Tongue (tissue), 2 donors: Measurements from ENCODE around the gene RYR3. TPM values are rescaled to one million over a fixed set of nuclear protein-coding genes. Genes with fewer than 3 reads are reported as not detected.

ENCODE experiments used
- DNase-seq: peaks from one replicate; pipeline ENCODE4 v3.0.0-alpha.2; 2015
- total RNA-seq: library from RNA; depleted of rRNA; stranded (reverse); fragments of >200 nt; gene quantifications from one replicate; pipeline ENCODE4 v1.2.3, GENCODE V29; 2014

Gene RYR3
- 98.0 TPM for total RNA-seq

GRCh38 chr15:33310481-33311311, at the start of gene RYR3:
Gene RYR3 (plus strand): TSS chr15:33310967. CDS start chr15:33311046, 79 bp downstream.
- peak; percentile 88 for DNase-seq

GRCh38 chr15:33262306-33262705, 48.5 kb upstream of the RYR3 start:
- DNase-seq: no peak

GRCh38 chr15:33277689-33278088, 33.1 kb upstream of the RYR3 start:
- DNase-seq: no peak

- no peak for DNase-seq
Observed at GRCh38 chr15:33278816-33279612, 31.8 kb upstream of the RYR3 start.

GRCh38 chr15:33279613-33280205, 31.1 kb upstream of the RYR3 start:
- DNase-seq: no peak

GRCh38 chr15:33282226-33283020, 28.3 kb upstream of the RYR3 start:
- no peak for DNase-seq

- DNase-seq: no peak
Observed at GRCh38 chr15:33283576-33283975, 27.2 kb upstream of the RYR3 start.

- DNase-seq: no peak
Observed at GRCh38 chr15:33284336-33284735, 26.4 kb upstream of the RYR3 start.

GRCh38 chr15:33292717-33293307, 18.0 kb upstream of the RYR3 start:
- DNase-seq: peak; percentile 87

GRCh38 chr15:33293713-33294334, 16.9 kb upstream of the RYR3 start:
- no peak for DNase-seq

- no peak for DNase-seq
Observed at GRCh38 chr15:33296050-33296449, 14.7 kb upstream of the RYR3 start.

GRCh38 chr15:33296856-33297255, 13.9 kb upstream of the RYR3 start:
- no peak for DNase-seq

- DNase-seq: no peak
Observed at GRCh38 chr15:33298631-33299030, 12.1 kb upstream of the RYR3 start.

GRCh38 chr15:33304924-33305323, 5.8 kb upstream of the RYR3 start:
- no peak for DNase-seq

- peak; percentile 86 for DNase-seq
Observed at GRCh38 chr15:33309602-33310276, 1.0 kb upstream of the RYR3 start.

- DNase-seq: peak; percentile 41
Observed at GRCh38 chr15:33311312-33311971, 675 bp downstream of the RYR3 start.

- DNase-seq: no peak
Observed at GRCh38 chr15:33313491-33313890, 2.7 kb downstream of the RYR3 start.

GRCh38 chr15:33314069-33314468, 3.3 kb downstream of the RYR3 start:
- DNase-seq: peak; percentile 24

GRCh38 chr15:33315044-33315443, 4.3 kb downstream of the RYR3 start:
- no peak for DNase-seq

GRCh38 chr15:33317896-33318295, 7.1 kb downstream of the RYR3 start:
- DNase-seq: peak; percentile 55
